ENCODE results near the gene BST1. TPM values are rescaled to one million over a fixed set of nuclear protein-coding genes. Genes with fewer than 3 reads are reported as not detected.

Gene BST1
- total and polyA plus RNA-seq, 2 experiments from 2014 or later, result 24.3 to 32.6 TPM

- Histone ChIP-seq H3K27me3 (replicated peaks; ENCODE audit: insufficient read depth) (peaks cover 44% of the 10 kb centered on the region), H3K9me2 (ENCODE audit: insufficient read depth) (no peaks in the 10 kb centered on the region), H2AFZ (no peak overlapping the region), H3K27ac (no peak overlapping the region), H3K36me3 (ENCODE audit: low read depth) (no peaks in the 10 kb centered on the region), H3K9ac (no peak overlapping the region), H4K20me1 (ENCODE audit: insufficient read depth) (no peaks in the 10 kb centered on the region), H3F3A (ENCODE audit: insufficient read depth) (no peaks in the 10 kb centered on the region), H3K4me1 (ENCODE audit: insufficient read depth) (no peaks in the 10 kb centered on the region), H3K4me2 (ENCODE audit: unreplicated experiment) (no peak overlapping the region), H3K4me3 (no peak overlapping the region), H3K79me2 (ENCODE audit: insufficient read depth) (no peaks in the 10 kb centered on the region), H3K9me3 (ENCODE audit: low read depth) (no peaks in the 10 kb centered on the region)
- in situ Hi-C loops (cut with MboI), result no loop called here
- WGBS, 2 experiments (ENCODE audit: low coverage in 1 of 2, low lambda C conversion rate in 2 of 2, missing lambda C conversion rate in 2 of 2), result 19% methylated on average over 2 of the region's 2 CpGs
- no peak for TF ChIP-seq EZH2 (IDR thresholded peaks at IDR 0.05; ENCODE audit: insufficient read depth, poor library complexity, severe bottlenecking)
- TF ChIP-seq EZH2phosphoT487 (IDR thresholded peaks at IDR 0.05; ENCODE audit: insufficient read depth, low read depth), result no peak
- no peak for DNase-seq
Measured at GRCh38 chr4:15769202-15769601, 66.3 kb downstream of the BST1 start.

DNA sequence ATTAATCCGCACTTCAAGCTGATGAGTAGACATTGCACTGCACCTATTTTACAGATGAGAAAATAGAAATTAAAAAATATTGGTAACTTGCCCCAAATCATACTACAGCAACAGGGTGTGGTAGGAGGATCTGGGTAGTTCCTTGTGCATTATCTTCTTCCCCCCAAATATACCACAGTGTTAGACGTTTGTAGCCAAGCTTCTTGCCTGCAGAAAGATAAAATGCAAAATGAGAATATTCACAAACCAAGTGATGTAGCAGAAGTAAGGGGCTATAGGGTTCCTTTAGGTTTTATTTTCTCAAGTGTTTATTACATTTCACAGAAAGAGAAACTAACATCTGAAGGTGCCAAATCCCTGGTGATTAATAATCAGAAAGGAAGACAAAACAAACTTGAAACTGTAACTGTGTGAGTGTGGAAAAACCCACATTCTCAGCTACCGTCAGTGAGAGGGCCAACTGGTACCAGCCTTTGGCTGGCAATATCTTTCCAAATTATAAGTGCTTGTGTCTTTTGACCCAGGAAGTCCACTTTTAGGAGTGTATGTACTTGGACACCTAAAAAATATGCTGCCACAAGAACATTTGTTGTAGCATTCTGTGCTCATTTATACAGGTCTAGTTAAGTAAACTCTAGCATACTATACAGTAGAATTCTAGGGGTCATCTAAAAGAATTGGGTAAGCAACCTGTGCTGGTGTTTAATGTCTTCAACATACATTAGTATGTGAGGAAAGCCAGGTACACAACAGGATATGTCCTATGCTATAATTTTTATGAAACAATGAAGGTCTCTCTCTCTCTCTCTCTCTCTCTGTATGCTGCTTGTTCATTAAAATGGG is 68.6 kb downstream of the BST1 start:
- Histone ChIP-seq H3K9me2 (ENCODE audit: insufficient read depth) (no peaks in the 10 kb centered on the region), H3K4me1 (ENCODE audit: insufficient read depth) (no peaks in the 10 kb centered on the region), H3K4me2 (ENCODE audit: unreplicated experiment) (no peak overlapping the region), H3K36me3 (ENCODE audit: low read depth) (no peaks in the 10 kb centered on the region), H3K9me3 (ENCODE audit: low read depth) (no peaks in the 10 kb centered on the region), H3K4me3 (no peak overlapping the region), H3K27ac (no peak overlapping the region), H4K20me1 (ENCODE audit: insufficient read depth) (no peaks in the 10 kb centered on the region), H3F3A (ENCODE audit: insufficient read depth) (no peaks in the 10 kb centered on the region), H3K9ac (no peak overlapping the region), H3K27me3 (replicated peaks; ENCODE audit: insufficient read depth) (peaks cover 52% of the 10 kb centered on the region), H2AFZ (no peak overlapping the region), H3K79me2 (ENCODE audit: insufficient read depth) (no peaks in the 10 kb centered on the region)
- WGBS, 2 experiments (ENCODE audit: low coverage in 1 of 2, low lambda C conversion rate in 2 of 2, missing lambda C conversion rate in 2 of 2), result 30 to 34% methylated on average over 3 of the region's 3 CpGs
- TF ChIP-seq EZH2phosphoT487 (IDR thresholded peaks at IDR 0.05; ENCODE audit: insufficient read depth, low read depth) (no peak), EZH2 (IDR thresholded peaks at IDR 0.05; ENCODE audit: insufficient read depth, poor library complexity, severe bottlenecking) (no peak)
- in situ Hi-C loops (cut with MboI), result no loop called here
- DNase-seq, result no peak

DNA sequence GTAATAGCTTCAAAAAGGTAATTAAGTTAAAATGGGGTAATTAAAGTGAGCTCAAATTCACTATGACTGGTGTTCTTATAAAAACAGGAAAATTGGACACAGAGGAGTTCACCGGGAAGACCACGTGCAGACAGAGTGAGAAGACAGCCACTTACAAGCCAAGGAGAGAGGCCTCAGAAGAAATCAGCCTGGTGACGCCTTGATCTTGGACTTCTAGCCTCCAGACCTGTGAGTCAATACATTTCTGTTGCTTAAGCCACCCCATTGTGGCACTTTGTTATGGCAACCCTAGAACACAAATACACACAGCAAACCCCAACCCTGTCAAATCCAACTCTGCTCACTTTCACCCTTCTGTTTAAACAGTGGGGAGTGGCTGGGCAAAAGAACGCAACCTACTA is 71.2 kb downstream of the BST1 start:
- Histone ChIP-seq H3K4me3 (no peak overlapping the region), H3K9ac (no peak overlapping the region), H2AFZ (no peak overlapping the region), H3K27ac (no peak overlapping the region), H3K27me3 (replicated peaks; ENCODE audit: insufficient read depth) (peaks cover 66% of the 10 kb centered on the region), H3K36me3 (ENCODE audit: low read depth) (no peaks in the 10 kb centered on the region), H4K20me1 (ENCODE audit: insufficient read depth) (no peaks in the 10 kb centered on the region), H3K79me2 (ENCODE audit: insufficient read depth) (no peaks in the 10 kb centered on the region), H3F3A (ENCODE audit: insufficient read depth) (no peaks in the 10 kb centered on the region), H3K9me2 (ENCODE audit: insufficient read depth) (no peaks in the 10 kb centered on the region), H3K9me3 (ENCODE audit: low read depth) (no peaks in the 10 kb centered on the region), H3K4me1 (ENCODE audit: insufficient read depth) (no peaks in the 10 kb centered on the region), H3K4me2 (ENCODE audit: unreplicated experiment) (no peak overlapping the region)
- in situ Hi-C loops (cut with MboI), result no loop called here
- DNase-seq, result peak; percentile 46
- WGBS, 2 experiments (ENCODE audit: low coverage in 1 of 2, low lambda C conversion rate in 2 of 2, missing lambda C conversion rate in 2 of 2), result 67 to 71% methylated on average over 4 of the region's 4 CpGs
- no peak for TF ChIP-seq EZH2 (IDR thresholded peaks at IDR 0.05; ENCODE audit: insufficient read depth, poor library complexity, severe bottlenecking)

DNA sequence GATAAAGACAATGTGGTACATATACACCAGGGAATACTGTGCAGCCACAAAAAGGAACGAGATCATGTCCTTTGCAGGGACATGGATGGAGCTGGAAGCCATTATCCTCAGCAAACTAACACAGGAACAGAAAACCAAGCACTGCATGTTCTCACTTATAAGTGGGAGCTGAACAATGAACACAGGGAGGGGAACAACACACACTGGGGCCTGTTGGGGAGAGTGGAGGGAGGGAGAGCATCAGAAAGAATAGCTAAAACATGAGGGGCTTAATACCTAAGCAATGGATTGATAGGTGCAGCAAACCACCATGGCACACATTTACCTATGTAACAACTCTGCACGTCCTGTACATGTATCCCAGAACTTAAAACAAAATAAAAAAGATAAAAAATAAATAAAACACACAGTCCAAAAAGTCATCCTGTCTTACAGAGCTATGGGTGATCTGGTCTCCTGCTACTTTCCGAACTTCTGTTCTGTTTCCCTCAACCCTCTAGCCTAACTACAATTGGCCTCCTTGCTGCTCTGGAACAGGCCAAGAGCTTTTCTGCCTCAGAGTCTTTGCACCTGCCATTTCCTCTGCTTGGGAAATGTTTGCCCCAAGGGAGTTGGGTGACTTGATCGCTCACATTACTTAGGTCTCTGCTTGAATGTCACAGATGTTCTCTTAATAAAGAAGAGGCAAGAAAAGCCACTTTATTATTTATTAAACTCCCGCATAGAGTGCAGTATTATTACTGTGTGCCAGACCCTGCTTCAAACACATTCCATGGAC is 74.2 kb downstream of the BST1 start:
- H3F3A ChIP-seq (ENCODE audit: insufficient read depth), result no peaks in the 10 kb centered on the region
- H3K27me3 ChIP-seq (replicated peaks; ENCODE audit: insufficient read depth), result peaks cover 50% of the 10 kb centered on the region
- H3K4me2 ChIP-seq (ENCODE audit: unreplicated experiment), result no peak overlapping the region
- no peak for DNase-seq
- 74 to 75% methylated on average over 5 of the region's 5 CpGs for WGBS, 2 experiments (ENCODE audit: low coverage in 1 of 2, low lambda C conversion rate in 2 of 2, missing lambda C conversion rate in 2 of 2)
- in situ Hi-C loops (cut with MboI), result no loop called here
- no peak overlapping the region for H2AFZ ChIP-seq
- H3K9ac ChIP-seq, result no peak overlapping the region
- H3K79me2 ChIP-seq (ENCODE audit: insufficient read depth), result no peaks in the 10 kb centered on the region
- no peaks in the 10 kb centered on the region for H4K20me1 ChIP-seq (ENCODE audit: insufficient read depth)
- H3K36me3 ChIP-seq (ENCODE audit: low read depth), result no peaks in the 10 kb centered on the region
- H3K9me2 ChIP-seq (ENCODE audit: insufficient read depth), result no peaks in the 10 kb centered on the region
- TF ChIP-seq EZH2phosphoT487 (IDR thresholded peaks at IDR 0.05; ENCODE audit: insufficient read depth, low read depth) (no peak), EZH2 (IDR thresholded peaks at IDR 0.05; ENCODE audit: insufficient read depth, poor library complexity, severe bottlenecking) (no peak)
- H3K27ac ChIP-seq, result no peak overlapping the region
- H3K4me3 ChIP-seq, result no peak overlapping the region
- 0 out of 2 replicates have a peak, but pooled peaks cover 4% of the 10 kb centered on the region for H3K4me1 ChIP-seq (ENCODE audit: insufficient read depth)
- no peaks in the 10 kb centered on the region for H3K9me3 ChIP-seq (ENCODE audit: low read depth)
